Posterior vena cava (tissue), 2 donors: ENCODE data around the gene RIT2. TPM values are rescaled to one million over a fixed set of nuclear protein-coding genes. Genes with fewer than 3 reads are reported as not detected.

ENCODE experiments used
- DNase-seq: peaks from one replicate; pipeline ENCODE4 v3.0.0-alpha.2; 2020; ENCODE audit warnings: low spot score
- intact Hi-C, 2 donors: fragments of 100-400 bp; cut with DNase I; formaldehyde crosslinking; loops; one replicate each; pipeline versions ENCODE4 v1.14.1 to v1.14.2; 2022 to 2023
- total RNA-seq, 2 donors: library from RNA; stranded (reverse); fragmentation: NEBNext Ultra II Directional; extraction: Animal tissue kit (Norgen Biotek cat#: 25700); gene quantifications; one replicate each; pipeline ENCODE4 v1.2.1, GENCODE V29; 2021
- donor health status: DM: yes; HTN: yes; CAD: no.
- donor health status: DM: yes; HTN: yes; CAD: no.

Gene RIT2
- total RNA-seq, 2 donors from 2014 or later, result not detected

DNA sequence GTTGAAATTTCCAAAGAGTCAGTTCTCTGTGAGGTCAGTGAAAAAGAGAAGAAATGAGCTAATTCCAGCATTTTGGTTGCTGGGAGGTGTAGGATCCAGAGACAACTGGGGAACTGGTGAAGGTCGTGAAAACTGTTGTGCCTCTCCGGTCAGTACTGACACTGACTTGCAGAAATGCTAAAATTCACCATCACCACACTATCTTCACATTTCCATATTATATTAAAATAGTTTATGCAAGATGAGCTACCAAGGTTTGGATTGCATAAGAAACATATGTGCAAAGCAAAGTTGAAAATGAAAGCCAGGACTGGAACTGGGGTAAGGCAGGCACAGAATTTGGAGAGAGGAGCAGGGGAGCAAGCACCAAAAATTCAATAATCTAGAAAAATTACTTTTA, 21.8 kb downstream of the RIT2 start:
- DNase-seq, result no peak
- intact Hi-C loops, result no loop called here

DNA sequence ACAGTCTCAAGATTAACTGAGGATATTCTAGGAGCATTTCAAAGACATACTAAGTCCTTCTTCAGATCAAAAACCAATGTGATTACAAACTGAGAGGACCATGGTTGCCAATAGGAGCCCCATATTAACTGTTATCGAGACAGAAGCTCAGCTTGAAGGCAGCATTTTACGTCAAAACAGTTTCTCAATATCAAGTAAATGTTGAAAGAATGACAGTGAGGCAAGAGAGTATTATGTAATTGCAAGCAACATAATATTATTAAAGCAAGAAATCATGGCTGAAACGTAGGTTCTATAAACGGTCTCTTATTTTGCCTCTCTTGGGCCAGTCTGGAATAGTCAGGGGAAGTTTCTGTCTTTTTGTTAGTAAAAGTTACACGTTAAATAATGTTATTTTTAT, 22.9 kb downstream of the RIT2 start:
- no peak for DNase-seq
- intact Hi-C loops, result no loop called here

DNA sequence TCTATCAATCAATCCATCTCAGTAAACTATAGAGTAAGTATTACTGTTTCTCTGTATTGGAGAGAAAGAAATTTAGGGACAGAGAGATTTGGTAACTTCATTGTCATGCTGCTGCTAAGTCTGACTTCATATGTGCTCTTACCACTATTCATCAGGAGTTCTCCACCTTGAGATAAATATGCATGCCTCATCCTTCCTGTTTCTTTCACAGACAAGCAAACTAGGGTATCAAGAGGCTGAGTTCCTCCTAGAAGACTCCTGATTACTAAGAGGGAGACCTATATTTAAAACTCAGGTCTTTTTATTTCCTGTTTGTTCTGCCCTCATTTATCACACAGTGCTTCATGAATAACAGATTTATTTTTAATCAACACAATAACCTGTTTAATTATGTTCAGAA, 34.1 kb downstream of the RIT2 start:
- intact Hi-C loops, result no loop called here
- DNase-seq, result no peak

DNA sequence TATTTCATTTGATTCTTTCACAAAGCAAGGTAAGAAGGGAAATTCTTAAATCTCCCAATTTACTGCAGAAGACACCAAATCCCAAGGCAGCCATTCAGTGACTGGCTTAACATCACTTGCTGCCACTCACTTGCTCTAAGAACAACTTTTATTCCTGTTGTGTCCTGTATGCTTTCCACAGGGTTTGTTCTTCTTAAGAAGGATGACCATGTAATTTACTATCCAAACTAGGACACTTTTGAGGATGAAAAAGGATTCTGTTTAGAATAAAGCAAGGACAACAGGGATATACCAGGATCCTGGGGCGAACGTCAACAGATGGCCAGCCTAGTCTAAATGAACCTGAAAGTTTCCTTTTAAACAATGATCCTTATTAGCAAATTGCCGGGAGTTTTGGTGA, 34.8 kb downstream of the RIT2 start:
- no peak for DNase-seq
- intact Hi-C loops, result no loop called here

DNA sequence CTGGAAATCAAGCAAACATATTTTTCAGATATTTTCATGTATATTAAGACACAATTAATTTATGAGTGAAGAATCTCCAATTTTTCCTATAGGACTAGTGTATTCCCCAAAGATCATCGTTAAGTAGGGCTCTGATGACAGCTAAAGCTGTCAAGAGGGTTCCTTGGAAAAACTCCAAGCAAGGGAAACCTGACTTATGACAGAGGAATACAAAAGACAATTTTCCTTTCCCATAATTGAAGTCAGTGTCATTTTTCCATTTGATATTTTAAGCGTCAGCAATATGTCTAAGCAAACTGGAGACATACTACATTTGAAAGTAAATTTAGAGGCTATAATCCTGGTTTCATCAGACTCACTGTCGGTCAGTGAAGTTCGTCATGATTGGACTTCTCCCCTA, 36.1 kb downstream of the RIT2 start:
- no peak for DNase-seq
- intact Hi-C loops, result no loop called here

DNA sequence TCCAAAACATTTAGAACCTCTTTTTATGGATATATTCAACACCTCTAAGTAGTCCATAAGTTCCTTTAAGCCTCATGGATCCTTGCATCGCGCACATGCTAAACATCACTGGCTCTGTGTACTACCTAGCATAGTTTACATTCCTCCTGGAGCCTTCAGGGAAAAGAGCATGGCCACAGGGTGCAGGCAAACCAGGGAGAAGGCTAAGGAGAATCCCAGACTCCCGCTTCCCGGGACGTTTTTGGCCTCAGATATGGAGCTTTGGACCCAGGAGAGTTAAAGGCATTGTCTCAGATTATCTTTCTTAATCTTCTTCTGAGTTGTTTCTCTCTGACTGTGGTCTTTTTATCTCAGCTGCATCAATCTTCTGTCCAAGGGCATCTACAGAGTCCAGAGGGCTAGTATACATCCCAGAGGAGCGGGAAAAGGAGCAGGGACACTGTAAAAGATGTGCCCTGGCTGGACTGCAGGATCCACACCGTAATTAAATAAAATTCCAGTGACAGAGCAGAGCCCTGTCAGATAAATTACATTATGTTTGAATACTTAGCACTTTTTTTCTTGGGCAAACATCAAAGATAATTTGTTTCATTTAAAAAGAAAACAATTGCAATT, 36.9 kb downstream of the RIT2 start:
- intact Hi-C loops, result no loop called here
- no peak for DNase-seq

DNA sequence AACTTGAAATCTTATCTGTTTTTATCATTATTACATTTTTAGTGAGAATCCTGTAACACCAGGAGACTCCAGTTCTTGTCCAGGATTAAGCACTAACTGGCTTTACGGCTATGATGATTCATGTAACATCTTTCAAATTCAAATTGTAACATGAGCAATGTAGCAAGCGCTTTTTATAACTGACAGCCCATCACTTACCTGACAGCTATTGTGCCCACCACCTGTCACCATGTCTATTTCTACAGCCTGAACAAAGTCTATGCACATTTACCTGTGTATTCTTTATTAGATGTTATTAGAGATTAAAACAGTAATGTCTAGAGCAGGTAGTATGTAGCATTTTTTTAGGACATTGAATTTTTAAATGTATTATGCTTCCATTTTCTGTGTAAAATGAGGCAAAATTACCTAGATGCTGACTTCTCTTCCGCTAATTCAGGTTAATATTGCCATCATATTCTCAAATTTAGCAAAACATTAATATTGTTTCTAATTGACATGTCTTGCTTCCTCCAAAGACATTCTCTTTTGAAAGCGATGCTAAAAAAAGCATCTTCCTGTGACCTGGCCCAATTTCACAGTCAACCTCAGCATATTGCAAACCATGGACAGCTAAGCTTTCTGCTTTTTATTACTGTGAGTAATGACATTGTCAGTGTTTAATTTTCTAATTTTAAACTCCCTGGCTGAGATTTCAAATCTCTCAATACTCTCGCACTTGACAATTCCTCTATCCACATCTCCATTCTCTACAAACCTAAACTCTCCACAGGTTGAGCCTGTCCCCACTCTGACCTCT, 37.8 kb downstream of the RIT2 start:
- no peak for DNase-seq
- intact Hi-C loops, result no loop called here

DNA sequence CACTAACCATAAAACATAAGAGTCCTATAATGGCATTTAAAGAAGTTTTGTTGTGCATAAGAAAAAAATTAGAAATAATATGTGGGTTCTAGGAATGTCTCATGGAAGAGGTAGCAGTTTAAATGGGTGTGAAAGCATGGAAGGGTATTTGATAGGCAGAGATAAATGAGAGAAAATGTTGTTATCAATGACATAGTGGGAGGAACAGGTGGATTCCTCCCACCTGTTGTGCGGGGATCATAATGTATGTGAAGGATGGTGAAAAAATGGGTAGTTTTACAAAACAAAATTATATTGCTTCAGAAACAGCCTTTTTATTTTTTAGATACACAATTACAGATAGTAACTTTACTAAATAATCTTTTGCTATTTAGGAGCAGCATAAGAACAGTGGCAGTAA, 41.7 kb downstream of the RIT2 start:
- DNase-seq, result no peak
- intact Hi-C loops, result no loop called here

DNA sequence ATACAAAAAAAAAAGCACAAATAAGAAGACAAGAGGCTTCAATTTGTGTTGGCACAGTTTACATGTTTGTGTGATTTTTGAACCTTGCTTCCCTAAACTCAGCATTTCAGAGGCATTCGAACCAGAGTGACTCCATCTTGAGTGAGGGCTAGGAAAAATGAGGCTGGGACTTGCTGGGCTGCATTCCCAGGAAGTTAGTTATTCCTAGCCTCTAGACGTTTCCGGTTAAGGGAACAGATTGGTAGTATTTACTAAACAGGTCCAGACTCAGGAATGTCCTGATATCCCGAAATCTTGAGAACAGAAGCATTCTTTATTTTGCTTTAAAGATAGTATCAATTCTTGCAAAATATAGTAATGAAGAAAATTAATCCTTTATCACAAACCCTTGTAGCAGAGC, 46.7 kb downstream of the RIT2 start:
- intact Hi-C loops, result no loop called here
- no peak for DNase-seq

DNA sequence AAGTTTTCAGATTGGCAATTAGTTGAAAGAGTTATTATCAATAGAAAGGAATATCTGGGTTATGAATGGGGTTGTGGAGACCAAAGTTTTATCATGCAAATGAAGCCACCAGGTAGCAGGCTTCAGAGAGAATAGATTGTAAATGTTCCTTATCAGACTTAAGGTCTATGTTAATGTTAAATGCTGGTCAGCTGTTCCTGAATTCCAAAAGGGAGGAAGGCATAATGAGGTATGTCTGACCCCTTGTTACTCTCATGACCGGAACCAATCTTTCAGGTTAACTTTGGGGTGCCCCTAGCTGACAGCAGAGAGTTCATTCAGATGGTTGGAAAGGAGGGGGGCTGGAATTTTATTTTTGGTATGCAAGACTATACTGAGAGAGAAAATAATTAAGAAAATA, 47.9 kb downstream of the RIT2 start:
- intact Hi-C loops, result no loop called here
- DNase-seq, result no peak

DNA sequence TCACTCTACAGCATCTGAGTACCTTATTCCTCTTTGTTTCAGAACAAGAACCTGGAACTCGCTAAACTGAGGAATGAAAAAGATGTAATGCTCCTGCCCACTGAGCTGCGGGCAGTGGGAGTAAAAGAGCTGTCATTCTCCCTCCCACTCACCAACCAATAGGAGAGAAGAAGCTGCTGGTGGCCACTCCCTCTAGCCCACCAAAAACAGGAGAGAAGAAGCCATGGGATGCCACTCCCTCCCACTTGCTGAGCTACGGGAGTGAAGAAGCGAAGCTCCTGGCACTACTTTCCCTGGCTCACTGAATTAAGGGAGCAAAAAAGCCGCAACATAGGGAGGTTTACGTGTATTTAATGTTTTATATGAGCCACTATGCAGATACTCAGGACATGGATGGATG, 53.7 kb downstream of the RIT2 start:
- intact Hi-C loops, result no loop called here
- DNase-seq, result no peak

DNA sequence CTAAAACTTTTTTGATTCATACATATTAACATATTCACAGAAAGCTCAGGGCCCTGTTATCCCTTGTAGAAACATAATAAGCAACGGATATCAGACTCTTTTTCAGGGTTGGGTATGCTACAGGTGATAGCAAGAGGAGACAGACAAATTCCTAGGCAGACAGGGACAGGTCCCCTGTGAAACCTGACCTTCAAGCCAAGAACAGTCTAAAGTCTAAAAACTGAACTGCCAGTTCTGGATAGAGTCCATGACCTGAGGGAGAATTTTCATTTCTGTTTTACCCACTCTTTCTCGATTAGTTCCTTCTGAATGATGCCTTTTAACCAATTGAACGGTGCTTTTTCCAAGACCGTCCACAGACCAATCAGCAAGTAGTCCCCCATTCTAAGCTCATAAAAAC, 54.2 kb downstream of the RIT2 start:
- DNase-seq, result no peak
- intact Hi-C loops, result no loop called here

DNA sequence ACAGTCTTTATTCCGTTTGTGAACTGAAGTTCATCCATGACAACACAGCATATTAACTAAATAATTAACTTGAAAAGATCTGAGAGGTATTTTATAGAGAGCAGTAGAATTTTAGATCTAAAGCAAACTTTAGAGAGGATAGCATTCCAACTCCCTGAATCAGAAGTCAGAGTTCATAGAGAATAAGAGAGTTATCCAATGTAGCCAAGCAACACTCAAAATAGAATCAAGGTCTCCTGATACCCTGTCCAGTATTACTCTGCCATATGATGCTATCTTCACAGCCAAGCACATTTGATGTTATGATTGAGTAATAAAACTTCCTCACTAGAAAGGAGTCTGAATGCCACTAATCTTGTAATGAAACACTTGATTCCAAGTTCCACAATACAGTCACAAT, 55.5 kb downstream of the RIT2 start:
- intact Hi-C loops, result no loop called here
- DNase-seq, result no peak

DNA sequence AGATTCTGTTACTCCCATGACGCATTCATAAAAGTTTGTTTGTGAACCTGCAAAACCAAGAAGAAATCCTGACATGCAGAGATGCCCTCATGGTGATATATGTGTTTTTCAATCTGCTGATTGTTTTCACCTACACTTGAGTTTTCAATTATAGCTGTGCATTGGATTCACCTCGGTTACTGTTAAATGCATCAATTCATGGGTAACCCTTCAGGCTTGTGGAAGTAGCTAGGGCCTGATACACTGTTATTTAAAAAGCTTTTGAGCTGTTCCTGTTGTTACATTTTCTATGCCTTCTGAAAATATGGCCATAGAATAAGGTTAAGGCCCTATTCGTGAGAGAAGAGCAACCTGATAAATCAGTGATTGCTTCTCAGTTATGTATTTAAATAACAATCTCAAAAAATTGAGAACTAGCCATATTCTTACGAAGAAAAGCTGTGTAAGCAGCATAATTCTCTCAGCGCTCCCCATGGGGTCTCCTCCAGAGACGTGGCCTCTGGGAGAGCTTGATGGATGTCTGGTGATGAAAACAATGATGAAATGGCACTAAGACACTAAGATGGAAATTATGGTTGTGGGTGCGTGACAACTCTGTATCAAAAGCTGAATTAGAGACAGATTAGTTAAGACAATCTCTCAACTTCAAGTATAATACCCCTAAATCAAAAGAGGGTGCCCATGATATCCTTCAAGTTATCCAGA, 60.5 kb downstream of the RIT2 start:
- no peak for DNase-seq
- intact Hi-C loops, result no loop called here

DNA sequence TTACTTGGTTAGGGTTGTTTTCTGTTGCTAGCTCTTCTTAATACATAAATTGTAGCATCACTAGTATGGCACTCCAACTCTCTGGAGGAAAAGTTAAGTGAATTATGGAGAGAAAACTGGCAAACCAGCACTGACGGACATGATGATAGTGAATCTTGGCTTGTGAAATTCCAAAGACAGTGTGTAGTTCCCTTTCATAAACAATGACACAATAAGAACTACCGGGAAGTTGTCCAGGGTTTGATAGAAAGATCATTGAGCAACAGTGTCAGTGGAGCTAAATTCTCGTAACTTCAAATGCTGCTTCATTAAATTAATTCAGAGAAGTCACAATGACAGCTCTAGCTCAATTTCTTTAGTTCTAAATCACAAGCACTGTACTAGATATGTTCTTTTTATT, 66.5 kb downstream of the RIT2 start:
- no peak for DNase-seq
- intact Hi-C loops, result no loop called here

DNA sequence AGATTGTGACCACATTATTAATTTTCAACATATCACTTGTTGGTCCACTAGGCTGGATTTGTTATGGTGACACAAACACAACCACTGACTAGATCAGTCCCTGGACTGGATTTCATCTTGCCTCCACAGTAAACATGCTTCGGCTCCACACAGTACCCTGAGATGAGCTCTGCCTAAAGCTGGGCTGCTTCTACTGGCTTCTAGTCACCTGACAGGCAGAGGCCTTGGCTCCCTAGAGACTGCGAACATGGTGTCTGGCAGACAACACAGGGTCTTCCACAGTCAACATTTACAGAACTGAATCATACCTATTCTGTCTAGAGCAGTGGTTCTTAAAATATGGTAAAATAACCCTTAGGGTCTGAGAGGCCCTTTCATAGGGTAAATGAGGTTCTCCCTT, 69.2 kb downstream of the RIT2 start:
- intact Hi-C loops, result no loop called here

DNA sequence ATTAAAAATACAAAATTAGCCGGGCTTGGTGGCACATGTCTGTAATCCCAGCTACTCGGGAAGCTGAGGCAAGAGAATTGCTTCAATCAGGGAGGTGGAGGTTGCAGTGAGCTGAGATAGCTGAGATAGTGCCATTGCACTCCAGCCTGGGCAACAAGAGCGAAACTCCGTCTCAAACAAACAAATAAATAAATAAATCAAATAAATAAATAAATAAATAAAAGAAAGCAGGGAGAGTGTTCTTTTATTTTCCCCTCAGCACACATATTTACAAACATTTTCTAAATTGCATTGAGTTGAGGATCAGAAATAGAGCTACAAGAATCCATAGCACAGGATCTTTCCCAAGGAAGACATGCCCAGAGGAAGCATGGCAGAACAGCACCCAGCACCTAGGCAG, 71.9 kb downstream of the RIT2 start:
- DNase-seq, result no peak
- intact Hi-C loops, result no loop called here

More for the DNA sequence above, 69.2 kb downstream of the RIT2 start:
- no peak for DNase-seq

DNA sequence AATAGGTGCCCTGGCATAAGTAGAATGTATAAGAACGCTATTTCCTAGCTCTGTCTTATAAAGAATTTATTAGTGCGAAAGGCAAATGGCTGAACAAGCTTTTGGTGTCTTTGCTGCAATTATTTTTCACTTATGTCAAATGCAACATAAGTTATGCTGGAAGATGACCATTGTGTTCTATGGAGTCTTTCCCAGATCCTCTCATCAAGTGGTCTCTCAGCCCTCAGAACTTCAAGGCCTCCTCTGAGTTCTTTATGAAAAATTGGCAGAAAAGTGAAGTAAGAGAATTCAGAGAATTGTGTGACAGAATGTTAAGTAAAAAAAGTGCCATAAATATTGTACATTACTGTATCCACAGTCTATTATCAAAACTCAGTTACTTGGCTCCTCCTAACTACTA, 75.2 kb downstream of the RIT2 start:
- intact Hi-C loops, result no loop called here
- DNase-seq, result no peak

DNA sequence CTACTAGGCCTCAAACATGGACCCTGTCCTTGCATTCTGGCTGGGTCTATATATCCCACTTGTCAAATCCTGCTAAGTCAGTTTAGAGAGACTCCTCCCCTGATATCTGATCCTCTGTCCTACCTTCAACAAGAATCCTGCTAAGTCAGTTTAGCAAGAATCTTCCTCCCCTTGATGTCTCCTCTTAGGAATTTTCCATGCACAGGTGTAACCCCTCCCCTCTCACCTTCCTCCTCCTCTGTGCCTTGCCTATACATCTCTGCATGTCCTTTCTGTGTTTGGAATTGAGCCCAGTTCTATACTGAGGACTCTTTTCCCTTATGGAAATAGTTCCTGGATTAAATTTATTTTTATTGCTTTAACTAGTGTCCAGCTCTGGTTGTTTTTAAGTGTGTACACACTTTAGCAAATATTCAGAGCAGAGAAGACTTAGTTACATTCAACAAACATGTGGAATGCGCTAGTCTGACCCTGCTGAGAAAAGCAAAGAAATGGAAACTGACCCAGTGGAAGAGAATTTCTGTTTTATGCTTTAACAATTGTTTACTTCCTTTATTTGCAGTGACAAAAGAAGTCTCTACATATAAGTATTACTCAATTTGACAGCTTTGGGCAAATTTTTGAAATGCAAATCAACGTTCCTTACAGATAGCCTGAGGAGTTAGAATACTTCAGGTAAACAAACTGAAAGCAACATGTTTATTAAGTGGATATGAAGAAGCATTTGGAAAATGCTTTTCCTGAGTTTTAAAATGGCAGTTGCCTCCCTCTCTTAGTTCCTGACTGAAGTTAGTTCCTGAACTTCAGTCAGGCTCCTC, 80.6 kb downstream of the RIT2 start:
- DNase-seq, result no peak
- intact Hi-C loops, result no loop called here

DNA sequence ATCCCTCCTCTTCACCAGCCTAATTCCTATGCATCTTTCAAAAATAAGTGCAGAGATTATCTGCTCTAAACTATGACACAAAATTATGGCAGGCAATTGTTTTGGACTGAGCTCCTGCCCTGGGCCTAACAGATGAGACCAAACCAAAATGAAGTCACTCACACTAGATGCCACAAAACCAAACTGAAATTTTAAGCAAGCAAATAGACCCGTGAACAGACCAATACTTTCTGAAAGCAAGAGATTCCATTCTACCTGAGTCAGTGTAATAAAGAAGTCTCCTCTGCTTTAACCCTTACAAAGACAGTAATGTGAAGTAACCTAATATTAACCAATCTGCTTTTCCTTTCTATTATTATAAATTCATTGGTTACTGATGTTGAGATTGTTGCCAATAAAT, 84.3 kb downstream of the RIT2 start:
- no peak for DNase-seq
- intact Hi-C loops, result no loop called here
